Glomerular endothelial cell (primary cell): ENCODE data around the gene SELENOO. TPM values are rescaled to one million over a fixed set of nuclear protein-coding genes. Genes with fewer than 3 reads are reported as not detected.
"Not testable (repeated sequence)": the region's sequence is repeated elsewhere in the genome, so short reads cannot be mapped to it uniquely, and the experiment has no call there.

ENCODE experiments used
- DNase-seq: peaks from one replicate; pipeline ENCODE4 v3.0.0-alpha.2; 2011; ENCODE audit warnings: low read depth, low spot score; ENCODE audit errors: extremely low read depth
- total RNA-seq: library from RNA; depleted of rRNA; stranded (reverse); fragments of >200 nt; gene quantifications from 2 replicates; pipeline ENCODE4 v1.2.3, GENCODE V29; 2015

SELENOO gene
- total RNA-seq, 1 donor from 2014 or later = 29.3 TPM

DNA sequence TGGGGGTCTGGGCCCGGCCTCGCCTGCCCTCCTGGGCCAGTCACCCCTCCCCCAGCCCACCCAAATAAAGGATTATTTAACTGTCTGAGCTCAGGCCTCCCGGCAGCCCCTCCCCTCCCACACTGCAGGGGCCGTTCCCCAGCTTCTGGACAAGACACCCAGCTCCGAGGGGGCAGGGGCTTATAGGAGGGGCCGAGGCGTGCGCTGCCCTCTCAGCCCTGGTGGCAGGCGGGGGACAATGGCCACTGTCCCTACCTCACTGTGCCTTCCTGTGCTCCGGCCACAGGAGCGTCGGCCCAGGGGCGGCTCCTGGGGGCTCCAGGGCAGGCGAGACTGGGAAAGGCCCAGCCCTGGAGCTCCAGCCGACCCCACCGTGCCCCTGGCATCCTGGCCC, 2.2 kb upstream of the SELENOO start:
- DNase-seq = no peak

DNA sequence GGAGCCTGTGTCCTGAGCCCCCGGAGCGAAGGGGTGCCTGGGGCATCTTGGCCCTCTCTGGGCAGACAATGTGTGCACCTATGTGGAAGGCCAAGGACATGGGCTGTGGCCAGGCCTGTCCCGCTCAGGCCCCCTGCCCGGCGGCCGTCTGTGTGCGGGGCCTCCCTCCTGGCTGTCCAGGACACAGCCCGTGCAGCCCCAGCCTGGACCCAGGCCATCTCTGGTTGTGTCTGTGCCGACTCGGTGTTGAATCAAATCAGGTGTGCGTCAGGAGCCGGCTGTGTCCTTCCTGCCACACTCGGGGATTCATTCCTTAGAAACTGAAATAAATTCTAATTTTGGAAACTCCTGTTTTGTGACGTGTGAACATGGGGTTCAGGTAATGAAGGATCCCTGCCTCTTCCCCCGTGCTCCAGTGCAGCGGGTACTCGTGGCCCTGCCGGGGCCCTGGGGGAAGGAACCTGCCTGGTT, 1.5 kb upstream of the SELENOO start:
- no peak for DNase-seq

DNA sequence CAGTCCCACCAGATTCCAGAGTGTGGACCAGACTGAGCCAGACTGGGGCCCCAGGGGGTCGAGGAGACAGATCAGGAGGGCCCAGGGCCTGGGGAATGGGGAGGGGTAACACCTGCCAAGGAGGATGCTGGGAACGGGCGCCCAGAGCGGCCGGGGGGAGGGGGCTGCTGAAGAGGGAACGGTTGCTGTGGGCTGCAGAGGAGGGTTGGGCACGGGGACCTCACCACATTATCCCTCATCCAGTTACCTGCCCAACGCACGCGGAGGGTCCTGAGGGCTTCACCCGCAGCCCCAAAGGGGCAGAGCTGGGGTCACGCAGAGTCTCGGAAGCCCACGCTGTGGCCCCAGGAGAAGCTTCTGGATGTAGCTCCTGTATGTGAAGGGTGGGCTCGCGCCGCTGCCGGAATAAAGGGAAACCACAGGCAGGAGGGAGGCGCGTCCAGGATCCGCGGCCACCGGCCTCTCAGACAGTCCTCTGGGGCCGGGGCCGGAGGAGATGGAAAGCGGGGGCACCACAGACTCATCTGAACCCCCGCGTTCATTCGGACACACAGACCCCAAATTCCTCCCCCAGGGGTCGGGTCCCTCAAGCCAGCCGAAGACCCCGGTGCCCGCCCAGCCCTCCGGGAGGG, 866 bp upstream of the SELENOO start:
- no peak for DNase-seq

DNA sequence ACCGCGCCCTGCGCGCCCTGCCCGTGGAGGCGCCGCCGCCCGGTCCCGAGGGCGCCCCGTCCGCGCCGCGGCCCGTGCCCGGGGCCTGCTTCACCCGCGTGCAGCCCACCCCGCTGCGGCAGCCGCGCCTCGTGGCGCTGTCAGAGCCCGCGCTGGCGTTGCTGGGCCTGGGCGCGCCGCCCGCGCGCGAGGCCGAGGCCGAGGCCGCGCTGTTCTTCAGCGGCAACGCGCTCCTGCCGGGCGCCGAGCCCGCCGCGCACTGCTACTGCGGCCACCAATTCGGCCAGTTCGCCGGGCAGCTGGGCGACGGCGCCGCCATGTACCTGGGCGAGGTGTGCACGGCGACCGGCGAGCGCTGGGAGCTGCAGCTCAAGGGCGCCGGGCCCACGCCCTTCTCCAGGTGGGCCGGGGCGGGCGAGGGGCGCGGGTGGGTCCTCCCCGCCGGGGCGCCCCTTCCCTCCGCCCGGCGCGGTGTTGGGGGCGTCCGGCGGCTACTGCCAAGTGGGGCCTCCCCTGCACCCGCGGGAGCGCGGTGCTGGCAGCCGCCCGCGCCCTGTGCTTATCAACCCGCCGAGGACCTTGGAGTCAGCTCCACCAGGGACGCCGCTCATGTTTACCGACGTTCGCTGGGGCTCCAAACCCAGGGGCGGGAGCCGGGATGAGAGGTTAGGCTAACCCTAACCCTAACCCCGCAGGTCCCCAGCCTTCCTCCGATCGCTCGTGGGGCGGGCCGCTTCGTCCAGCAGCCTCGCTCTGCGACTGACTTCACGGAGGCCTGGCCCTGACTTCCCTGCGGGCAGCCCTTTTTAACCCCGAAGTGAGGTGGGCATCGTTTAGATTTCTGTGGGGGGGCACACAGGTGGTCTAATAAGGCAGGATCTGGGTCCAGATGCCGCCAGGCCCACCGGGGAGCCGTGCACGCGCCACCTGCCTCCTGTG, 649 bp downstream of the SELENOO start:
- DNase-seq = no peak

DNA sequence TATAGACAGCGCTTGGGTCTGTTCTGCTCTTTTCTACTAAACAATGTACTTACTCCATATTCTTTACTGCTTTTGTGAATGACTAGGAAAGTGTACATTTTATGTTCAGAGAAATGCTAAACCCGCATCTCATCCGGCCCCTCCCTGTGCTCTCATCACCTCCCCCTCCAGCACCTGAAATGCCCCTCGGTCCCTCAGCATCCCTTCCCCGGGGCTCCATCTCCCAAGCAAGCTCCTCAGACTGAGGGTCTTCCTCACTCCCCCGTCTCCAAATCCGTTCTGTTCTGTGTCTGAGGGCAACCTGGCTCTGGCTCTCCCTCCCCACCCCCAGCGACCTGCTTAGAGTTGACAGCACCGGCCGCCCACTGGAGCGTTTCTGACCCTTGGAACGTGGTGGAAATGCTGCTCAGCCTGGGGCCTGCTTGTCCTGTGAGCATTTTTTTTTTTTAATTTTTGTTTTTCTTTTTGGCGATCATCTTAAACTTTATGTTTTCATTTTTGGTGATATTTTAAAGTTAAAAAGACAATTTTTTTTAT, 1.4 kb downstream of the SELENOO start:
- no peak for DNase-seq

DNA sequence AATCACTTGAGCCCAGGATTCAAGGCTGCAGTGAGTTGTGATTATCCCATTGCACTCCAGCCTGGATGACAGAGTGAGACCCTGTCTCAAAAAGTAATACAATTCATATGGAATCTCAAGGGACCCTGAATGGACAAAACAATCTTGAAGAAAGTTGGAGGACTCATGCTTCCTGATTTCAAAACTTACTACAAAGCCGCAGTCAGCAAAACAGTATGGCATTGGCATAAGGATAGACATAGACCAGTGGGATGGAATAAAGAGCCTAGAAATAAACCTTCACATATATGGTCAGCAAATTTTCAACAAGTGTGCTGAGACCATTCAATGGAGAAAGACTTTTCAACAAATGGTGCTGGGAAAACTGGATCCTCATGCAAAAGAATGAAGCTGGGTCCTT, 2.5 kb downstream of the SELENOO start:
- DNase-seq = no peak

DNA sequence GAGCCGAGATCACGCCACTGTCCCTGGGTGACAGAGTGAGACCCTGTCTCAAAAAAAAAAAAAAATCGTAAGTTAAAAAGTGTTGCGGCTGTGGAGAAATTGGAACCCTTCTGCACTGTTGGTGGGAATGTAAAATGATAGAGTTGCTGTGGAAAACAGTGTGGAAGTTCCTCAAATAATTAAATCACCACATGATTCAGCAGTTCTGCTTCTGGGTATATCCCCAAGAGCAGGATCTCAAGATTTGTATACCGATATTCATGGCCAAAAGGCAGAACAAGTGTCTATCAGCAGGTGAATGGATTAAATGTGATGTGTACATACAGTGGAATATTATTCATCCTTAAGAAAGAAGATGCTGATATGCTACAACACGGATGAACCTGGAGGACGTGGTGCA, 3.8 kb downstream of the SELENOO start:
- DNase-seq = no peak

DNA sequence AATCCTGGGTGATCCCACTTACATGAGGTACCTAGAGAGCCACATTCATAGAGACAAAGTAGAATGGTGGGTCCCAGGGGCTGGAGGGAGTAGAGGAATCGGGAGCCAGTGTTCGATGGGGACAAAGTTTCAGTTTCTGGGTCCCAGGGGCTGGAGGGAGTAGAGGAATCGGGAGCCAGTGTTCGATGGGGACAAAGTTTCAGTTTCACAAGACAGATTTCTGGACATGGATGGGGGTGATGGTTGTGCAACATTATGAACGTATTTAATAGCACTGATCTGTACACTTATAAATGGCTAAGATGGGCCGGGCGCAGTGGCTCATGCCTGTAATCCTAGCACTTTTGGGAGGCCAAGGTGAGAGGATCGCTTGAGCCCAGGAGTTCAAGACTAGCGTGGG, 4.2 kb downstream of the SELENOO start:
- not testable (repeated sequence) for DNase-seq

DNA sequence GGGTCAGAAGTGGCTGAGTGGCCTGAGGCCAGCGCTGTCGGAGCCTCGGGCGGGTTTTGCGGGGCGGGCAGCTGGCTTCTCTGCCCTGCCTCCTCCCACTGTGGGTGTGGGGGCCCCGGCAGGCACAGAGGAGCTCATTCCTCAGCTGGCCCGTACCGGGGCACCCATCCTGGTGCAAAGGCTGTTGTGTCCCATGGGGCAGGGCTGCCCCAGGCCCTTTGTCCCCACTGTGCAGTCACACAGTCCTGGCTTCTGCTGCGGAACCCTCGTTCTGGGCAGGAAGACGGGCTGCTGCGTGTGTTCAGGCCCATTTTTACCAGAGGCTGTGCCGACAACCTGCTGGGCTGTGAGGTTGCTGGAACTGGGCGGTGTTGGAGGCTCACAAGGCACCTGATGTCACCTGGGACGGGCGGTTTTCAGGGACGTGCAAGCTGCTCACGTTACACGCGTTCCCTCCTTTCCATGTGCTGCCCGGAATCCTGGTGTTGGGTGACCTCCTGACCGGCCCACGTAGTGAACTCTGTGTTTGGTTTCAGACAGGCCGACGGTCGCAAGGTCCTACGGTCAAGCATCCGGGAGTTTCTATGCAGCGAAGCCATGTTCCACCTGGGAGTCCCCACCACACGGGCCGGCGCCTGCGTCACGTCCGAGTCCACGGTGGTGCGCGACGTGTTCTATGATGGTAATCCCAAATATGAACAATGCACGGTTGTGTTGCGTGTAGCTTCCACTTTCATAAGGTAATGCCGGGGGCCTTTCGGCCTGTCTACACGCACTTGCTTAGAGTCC, 5.2 kb downstream of the SELENOO start:
- no peak for DNase-seq

DNA sequence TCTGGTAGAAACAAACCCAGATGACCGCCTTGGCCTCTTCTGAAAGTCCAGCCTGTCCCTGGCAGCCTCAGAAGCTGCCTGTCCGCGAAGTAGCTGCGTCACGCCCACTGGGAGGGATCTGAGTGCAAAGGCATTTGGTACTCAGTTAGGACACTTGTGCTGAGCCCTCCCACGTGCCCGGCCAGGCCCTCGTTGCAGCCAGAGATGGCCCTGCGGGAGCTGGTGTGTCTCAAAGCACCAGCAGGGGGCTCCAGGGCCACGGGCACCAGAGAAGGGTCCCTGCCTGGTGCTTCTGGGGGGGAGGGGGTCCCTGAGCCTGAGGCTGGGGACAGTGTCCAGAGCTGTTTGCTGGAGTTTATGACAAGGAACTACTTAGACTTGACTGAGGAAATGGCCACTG, 5.8 kb downstream of the SELENOO start:
- no peak for DNase-seq

DNA sequence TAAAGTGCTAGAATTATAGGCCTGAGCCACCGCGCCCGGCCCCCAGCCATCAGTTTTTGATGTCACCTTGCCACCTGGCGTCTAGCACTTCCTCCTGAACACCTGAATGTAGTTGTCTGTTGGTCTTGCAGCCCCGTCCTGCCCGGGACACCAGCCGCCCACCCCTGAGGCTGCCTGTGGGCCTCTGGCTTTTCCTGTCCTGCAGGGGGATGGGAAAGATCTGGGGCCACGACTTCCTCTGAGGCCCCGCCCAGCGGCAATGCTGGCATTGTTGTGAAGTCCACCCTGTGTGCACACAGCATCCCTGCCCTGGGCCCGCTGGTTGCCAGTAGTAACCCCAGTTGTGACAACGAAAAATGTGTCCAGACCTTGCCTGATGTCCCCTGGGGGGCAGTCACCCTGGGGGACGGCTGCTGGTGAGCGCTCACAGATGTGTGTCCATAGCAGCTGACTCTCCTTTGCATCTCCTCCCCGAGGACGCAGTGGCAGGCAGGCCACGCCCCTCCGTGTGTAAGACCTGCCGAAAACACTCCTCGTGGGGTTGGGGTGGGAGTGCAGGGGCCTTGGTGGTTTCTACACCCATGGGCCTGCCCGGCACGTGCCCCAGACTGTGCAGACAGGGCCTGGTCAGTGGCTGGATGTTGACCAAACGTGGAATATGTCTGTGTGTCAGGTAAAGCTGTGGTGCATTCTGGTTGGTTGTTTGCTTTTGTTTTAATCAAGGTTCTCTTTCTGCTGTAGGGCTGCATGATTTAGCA, 6.8 kb downstream of the SELENOO start:
- no peak for DNase-seq

DNA sequence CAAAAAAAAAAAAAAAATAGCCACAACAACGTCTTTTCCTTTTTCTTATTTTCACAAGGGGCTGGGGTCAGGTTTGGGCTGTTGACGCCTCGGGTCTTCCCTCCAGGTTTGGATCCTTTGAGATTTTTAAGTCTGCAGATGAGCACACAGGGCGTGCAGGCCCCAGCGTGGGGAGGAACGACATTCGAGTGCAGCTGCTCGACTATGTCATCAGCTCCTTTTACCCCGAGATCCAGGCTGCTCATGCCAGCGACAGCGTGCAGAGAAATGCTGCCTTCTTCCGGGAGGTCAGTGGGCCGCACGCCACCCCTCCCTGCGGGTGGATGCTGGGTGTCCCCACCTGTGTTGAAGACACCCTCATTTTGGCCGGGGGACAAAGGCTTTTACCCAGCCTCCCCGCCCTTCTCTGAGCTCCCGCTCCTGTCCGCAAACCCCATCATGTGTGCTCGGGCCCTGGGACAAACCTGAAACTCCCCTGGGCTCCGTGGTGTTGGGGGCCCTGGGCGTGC, 7.7 kb downstream of the SELENOO start:
- no peak for DNase-seq

DNA sequence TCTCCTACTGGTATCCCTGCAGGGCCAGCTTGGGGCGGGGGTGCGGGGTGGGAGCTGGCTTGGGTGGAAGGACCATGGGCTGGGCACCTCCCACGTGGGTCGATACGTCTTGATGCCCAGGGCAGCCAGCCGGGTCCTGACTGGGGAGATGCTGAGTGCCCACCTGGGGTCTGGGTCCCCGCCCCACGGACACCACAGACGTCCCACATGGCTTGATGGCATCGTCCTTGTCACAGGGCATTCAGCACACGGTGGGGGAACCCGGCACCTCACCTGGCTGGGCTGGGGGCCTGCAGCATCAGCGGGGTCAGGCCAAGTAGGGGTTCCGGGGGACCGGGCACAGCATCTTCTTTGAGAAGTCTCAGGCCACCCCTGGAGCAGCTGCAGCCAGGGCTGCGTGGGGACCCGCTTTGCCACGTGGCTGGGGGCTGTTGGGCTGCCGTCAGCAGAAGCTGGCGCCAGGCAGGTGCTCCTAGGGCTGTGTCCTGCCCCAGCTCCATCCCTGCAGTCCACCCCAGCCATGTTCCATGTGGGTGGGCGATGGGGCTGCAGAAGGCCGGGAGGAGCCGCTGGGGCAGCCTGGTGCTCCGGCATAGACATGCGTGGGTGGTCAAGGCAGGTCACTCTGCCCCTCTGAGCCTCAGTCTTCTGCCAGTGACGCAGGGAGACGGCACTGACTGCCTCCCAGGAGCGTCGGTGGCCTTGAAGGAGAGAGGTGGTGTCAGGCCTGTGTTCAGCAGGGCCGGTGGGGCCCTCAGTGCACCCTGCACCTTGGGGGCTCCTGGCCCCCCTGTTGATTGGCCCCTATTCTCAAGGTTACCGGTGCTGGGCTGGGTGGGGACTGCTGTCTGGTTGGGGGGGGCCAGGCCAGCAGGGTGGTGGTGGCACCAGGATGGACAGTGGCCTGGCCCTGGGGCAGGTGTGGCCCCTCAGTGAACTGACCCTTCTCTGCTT, 8.4 kb downstream of the SELENOO start:
- no peak for DNase-seq

DNA sequence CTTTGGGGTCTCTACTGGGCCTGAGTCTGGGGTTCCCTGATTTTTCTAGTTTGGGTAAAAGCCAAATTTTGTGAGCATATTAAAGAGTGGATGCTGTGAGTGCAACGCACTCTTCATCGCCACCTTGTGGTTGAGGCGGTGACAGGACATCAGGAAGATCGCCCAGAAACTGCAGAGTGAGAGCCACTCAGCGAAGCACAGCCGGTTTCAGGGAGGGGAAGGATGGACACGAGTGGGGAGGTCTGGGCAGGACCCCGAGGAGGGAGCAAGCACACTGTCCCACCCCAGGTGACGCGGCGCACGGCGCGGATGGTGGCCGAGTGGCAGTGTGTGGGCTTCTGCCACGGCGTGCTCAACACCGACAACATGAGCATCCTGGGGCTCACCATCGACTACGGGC, 9.1 kb downstream of the SELENOO start:
- DNase-seq = no peak

DNA sequence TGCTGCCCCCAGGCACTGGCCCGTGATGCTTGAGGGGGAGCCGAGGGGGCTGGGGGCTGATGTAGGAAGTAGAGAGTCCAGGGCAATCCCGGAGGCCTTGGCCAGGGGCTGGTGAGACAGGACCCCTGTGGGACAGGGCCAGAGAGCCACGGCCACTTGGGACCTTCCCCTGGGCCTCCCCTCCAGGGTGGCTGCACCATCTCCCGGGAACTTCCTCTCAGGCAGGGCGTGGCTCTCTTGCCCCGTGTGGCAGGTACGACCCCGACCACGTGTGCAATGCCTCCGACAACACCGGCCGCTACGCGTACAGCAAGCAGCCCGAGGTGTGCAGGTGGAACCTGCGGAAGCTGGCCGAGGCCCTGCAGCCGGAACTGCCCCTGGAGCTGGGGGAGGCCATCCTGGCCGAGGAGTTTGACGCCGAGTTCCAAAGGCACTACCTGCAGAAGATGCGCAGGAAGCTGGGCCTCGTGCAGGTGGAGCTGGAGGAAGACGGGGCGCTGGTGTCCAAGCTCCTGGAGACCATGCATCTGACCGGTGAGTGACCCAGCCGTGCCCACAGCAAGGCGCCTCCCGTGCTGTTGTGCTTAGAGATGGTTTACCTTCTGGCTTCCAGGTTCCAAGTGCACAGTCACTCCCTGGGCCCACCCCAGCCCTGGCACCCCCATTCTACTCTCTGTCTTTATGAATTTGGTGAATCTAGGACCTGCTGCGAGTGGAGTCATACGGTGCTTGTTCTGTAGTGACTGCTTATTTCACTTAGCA, 9.7 kb downstream of the SELENOO start:
- no peak for DNase-seq

DNA sequence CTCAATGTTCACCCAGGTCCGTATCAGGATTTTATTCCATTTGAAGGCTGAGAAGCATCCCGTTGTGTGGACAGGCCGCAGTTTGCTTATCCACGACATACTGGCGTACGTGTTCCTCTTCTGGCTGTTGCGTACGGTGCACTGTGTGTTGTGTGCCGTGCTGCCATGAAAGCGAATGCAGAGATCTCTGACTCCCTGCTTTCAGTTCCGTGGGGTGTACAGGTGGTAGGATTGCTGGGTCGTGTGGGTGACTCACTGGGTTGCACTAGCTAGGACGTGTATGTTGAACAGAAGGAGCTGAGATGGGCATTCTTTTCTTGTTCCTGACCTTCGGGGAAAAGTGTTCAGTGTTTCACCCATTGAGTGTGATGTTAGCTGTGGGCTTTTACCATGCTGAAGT, 10.3 kb downstream of the SELENOO start:
- DNase-seq = no peak

DNA sequence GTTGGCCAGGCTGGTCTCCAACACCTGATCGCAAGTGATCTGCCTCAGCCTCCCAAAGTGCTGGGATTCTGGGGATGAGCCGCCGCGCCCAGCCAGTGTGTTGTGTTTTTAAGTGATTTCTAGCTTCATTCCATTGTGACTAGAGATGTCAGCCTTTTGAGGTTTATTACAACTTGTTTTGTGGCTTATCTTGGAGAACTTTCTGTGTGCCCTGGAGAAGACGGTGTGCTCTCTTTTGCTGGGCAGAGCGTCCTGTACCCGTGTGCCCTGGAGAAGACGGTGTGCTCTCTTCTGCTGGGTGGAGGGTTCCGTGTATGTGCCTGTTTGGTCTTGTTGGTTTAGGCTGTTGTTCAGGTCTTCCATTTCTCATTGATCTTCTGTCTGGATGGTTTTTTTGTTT, 12.5 kb downstream of the SELENOO start:
- no peak for DNase-seq

DNA sequence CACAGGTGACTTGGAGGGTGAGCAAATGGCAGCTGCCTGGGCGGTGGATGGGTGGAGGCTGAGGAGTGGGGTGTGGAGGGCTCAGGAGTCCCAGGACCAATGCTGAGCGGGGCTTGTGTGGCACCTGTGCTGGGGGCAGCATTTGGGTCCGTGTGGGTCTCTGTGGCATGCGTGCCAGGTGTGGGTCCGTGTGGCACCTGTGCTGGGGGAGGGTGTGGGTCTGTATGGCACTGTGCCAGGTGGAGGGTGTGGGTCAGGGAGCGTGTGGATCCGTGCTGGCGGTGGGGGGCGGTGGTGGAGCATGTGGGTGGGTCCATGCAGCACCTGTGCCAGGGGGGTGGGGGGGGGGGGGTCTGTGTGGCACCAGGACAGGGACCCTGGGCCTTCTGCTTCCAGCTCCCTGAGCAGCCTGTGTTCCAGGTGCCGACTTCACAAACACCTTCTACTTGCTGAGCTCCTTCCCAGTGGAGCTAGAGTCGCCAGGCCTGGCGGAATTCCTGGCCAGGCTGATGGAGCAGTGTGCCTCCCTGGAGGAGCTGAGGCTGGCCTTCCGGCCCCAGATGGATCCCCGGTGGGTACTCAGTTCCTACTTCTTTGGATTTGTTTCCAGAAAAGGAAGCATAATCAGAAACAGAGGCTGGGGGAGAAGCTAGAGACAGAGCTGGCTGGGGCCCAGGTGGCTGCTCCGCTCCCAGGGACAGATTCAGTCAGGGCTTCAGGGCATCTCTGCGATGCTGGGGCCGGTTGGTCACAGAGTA, 14.7 kb downstream of the SELENOO start:
- DNase-seq = no peak
